Naive thymus-derived CD4-positive, alpha-beta T cell (primary cell): ENCODE results near the gene OSBP2. TPM values are rescaled to one million over a fixed set of nuclear protein-coding genes. Genes with fewer than 3 reads are reported as not detected.

Source experiments
- ATAC-seq: fragments of 150-1000 bp; cut with Tn5 transposase; 2 replicates; pipeline ENCODE4 v1.10.0; 2021; ENCODE audit warnings: mild to moderate bottlenecking, moderate library complexity
- CTCF ChIA-PET: fragments of 350-600 bp; sonication (Branson Sonifier 250); formaldehyde crosslinking; loops from one replicate; lab custom pipeline; 2021; ENCODE audit warnings: antibody characterized with exemption; lab: Charles Lee
- POLR2A ChIA-PET: fragments of 350-600 bp; sonication (Branson Sonifier 250); formaldehyde crosslinking; loops from one replicate; lab custom pipeline; 2021; ENCODE audit warnings: antibody characterized with exemption, inconsistent platforms; lab: Charles Lee
- DNase-seq, 9 donors: peaks; one replicate each; pipeline versions ENCODE4 v3.0.0 to v3.0.0-alpha.2; 2020 to 2022; ENCODE audit warnings: mixed read lengths in 1 of 9
- H3K27ac ChIP-seq: one replicate; pipeline ENCODE4 v1.7.0; 2013; ENCODE audit warnings: mild to moderate bottlenecking, low read depth, low read length, moderate library complexity
- H3K27me3 ChIP-seq, 2 donors: one replicate each; pipeline ENCODE4 v1.7.0; 2013; ENCODE audit warnings: low read length in 2 of 2, mild to moderate bottlenecking in 2 of 2, moderate library complexity in 2 of 2; ENCODE audit not compliant: control insufficient read depth in 2 of 2, insufficient read depth in 2 of 2
- H3K36me3 ChIP-seq, 3 experiments: 1 replicate in 2 of 3; 2 replicates in 1 of 3; pipeline ENCODE4 v1.7.0; 2013; ENCODE audit warnings: low read length in 3 of 3, mild to moderate bottlenecking in 3 of 3, moderate library complexity in 1 of 3; ENCODE audit not compliant: insufficient read depth in 3 of 3, control insufficient read depth in 2 of 3
- H3K4me1 ChIP-seq, 2 donors: one replicate each; pipeline ENCODE4 v1.7.0; 2013; ENCODE audit warnings: low read length in 2 of 2, mild to moderate bottlenecking in 2 of 2, moderate library complexity in 1 of 2; ENCODE audit not compliant: control insufficient read depth in 2 of 2, insufficient read depth in 2 of 2
- H3K4me3 ChIP-seq: 2 replicates; pipeline ENCODE4 v1.7.0; 2013; ENCODE audit warnings: mild to moderate bottlenecking, low read length
- H3K9me3 ChIP-seq, 3 experiments: 1 replicate in 2 of 3; 2 replicates in 1 of 3; pipeline ENCODE4 v1.7.0; 2013; ENCODE audit warnings: low read length in 3 of 3; ENCODE audit not compliant: control insufficient read depth in 2 of 3
- H3K27ac Mint-ChIP-seq, 9 donors: one replicate each; pipeline ENCODE4 v1.8.0; 2020 to 2022; ENCODE audit warnings: mixed read lengths in 9 of 9, mild to moderate bottlenecking in 8 of 9, moderate library complexity in 5 of 9, inconsistent platforms in 2 of 9
- H3K27me3 Mint-ChIP-seq, 5 donors: one replicate each; pipeline ENCODE4 v1.8.0; 2021 to 2022; ENCODE audit warnings: mixed read lengths in 5 of 5, mild to moderate bottlenecking in 1 of 5
- H3K36me3 Mint-ChIP-seq, 5 donors: one replicate each; pipeline ENCODE4 v1.8.0; 2020 to 2022; ENCODE audit warnings: mixed read lengths in 5 of 5, mild to moderate bottlenecking in 3 of 5, inconsistent platforms in 1 of 5
- H3K4me1 Mint-ChIP-seq, 7 donors: one replicate each; pipeline ENCODE4 v1.8.0; 2020 to 2022; ENCODE audit warnings: mixed read lengths in 7 of 7, mild to moderate bottlenecking in 3 of 7, inconsistent platforms in 1 of 7
- H3K4me3 Mint-ChIP-seq, 10 donors: one replicate each; pipeline ENCODE4 v1.8.0; 2020 to 2022; ENCODE audit warnings: mild to moderate bottlenecking in 10 of 10, mixed read lengths in 10 of 10, moderate library complexity in 6 of 10, inconsistent platforms in 2 of 10
- H3K9me3 Mint-ChIP-seq, 11 donors: one replicate each; pipeline ENCODE4 v1.8.0; 2020 to 2022; ENCODE audit warnings: mixed read lengths in 11 of 11, mild to moderate bottlenecking in 4 of 11, inconsistent platforms in 1 of 11, moderate library complexity in 1 of 11
- intact Hi-C, 2 donors: fragments of 100-400 bp; cut with micrococcal nuclease; formaldehyde crosslinking; loops; one replicate each; pipeline ENCODE4 v1.15.1; 2023
- polyA plus RNA-seq, 2 donors: library from polyadenylated mRNA; unstranded; fragments of 300-500 nt; fragmentation: Illumina TruSeq; gene quantifications; one replicate each; pipeline ENCODE4 v1.2.3, GENCODE V29; 2021
- total RNA-seq, 6 experiments: library from RNA in 5 of 6; stranded (reverse) in 5 of 6; gene quantifications; 1 replicate in 5 of 6; 2 replicates in 1 of 6; pipeline ENCODE4 v1.2.3 and lab custom pipeline; 2021 to 2026

The OSBP2 gene
- total and polyA plus RNA-seq, 7 experiments from 2014 or later = 0.37 to 2.7 (median 1.8) TPM

DNA sequence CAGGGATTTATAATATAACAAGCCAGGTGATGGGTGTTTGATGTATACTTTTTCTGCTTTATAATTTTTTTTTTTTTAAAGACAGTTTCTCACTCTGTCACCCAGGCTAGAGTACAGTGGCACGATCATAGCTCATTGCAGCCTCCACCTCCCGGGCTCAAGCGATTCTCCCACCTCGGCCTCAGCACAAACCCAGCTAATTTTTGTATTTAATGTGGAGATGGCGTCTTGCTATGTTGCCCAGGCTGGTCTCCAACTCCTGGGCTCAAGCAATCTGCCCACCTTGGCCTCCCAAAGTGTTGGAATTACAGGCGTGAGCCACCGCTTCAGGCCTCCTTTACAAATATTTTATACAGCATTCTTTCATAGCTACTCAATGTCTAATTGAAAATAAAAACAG is 225.3 kb downstream of the OSBP2 start:
- ChIA-PET POLR2A (interaction anchor here (0.6 to 9.2 kb wide), 7 partner anchors 20 to 365 kb away, joined by 3 to 104 read pairs (median 5); partner anchors contain the start of genes MORC2 and TUG1), CTCF (interaction anchor here (0.6 to 3.5 kb wide), 29 partner anchors 15 to 534 kb away, joined by 3 to 21 read pairs (median 4); partner anchors contain the start of genes MORC2, SLC35E4 and TUG1)
- Mint-ChIP-seq H3K36me3 (peaks cover 4 to 17% (median 12%) of the 10 kb centered on the region in 5 donors), H3K27ac (peak overlapping the region in 2 of 9 donors; percentile 5 to 87), H3K9me3 (peaks cover 0 to 8% (median 0%) of the 10 kb centered on the region in 11 donors), H3K27me3 (peaks cover 0 to 2% (median 0%) of the 10 kb centered on the region in 5 donors), H3K4me1 (peaks cover 4 to 29% (median 21%) of the 10 kb centered on the region in 7 donors), H3K4me3 (peak overlapping the region in 8 of 10 donors; percentile 14 to 89 (median 72))
- H3K27me3 ChIP-seq = no peaks in the 10 kb centered on the region
- peaks cover 6 to 16% of the 10 kb centered on the region in 2 donors for H3K4me1 ChIP-seq
- intact Hi-C loops = loop anchor here (1.0 to 5.0 kb wide), 5 partner anchors 21 to 312 kb away; no protein-coding TSS in a partner anchor
- no peaks in the 10 kb centered on the region for H3K9me3 ChIP-seq
- H3K27ac ChIP-seq = no peak overlapping the region
- H3K4me3 ChIP-seq = no peak overlapping the region
- H3K36me3 ChIP-seq = peaks cover 0 to 17% (median 0%) of the 10 kb centered on the region in 3 experiments
- no peak for ATAC-seq
- DNase-seq = no peak

DNA sequence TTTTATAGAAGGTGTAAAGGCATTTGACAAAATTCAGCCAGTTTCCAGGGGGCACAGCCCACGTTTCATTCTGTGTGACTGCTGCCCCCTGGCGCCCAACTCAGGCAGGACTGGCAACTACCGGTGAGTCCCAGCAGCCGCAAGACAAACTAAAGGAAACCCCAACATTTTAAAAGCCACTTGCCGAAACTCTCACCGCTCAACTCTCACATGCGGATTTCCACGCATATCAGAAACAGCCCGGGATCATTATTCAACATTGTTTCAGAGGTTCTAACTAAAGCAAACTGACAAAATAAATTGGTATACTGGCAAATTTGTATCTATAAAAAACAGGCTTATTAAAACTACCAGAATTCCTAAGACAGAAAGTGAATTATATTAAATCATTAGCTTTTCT is 225.7 kb downstream of the OSBP2 start:
- H3K4me3 Mint-ChIP-seq = peak overlapping the region; percentile 62 to 89 (median 77)
- H3K9me3 Mint-ChIP-seq = peaks cover 0 to 5% (median 0%) of the 10 kb centered on the region in 11 donors
- H3K27ac Mint-ChIP-seq = peak overlapping the region; percentile 5 to 90 (median 28)
- ChIA-PET CTCF (interaction anchor here (0.6 to 3.5 kb wide), 24 partner anchors 11 to 414 kb away, joined by 3 to 21 read pairs (median 4); partner anchors contain the start of genes MORC2 and TUG1), POLR2A (interaction anchor here (0.6 to 9.2 kb wide), 6 partner anchors 20 to 364 kb away, joined by 4 to 104 read pairs (median 6); partner anchors contain the start of genes MORC2 and TUG1)
- peaks cover 6 to 17% (median 14%) of the 10 kb centered on the region in 5 donors for H3K36me3 Mint-ChIP-seq
- Histone ChIP-seq H3K27ac (peak overlapping the region; percentile 43), H3K36me3 (peaks cover 0 to 21% (median 0%) of the 10 kb centered on the region in 3 experiments), H3K27me3 (no peaks in the 10 kb centered on the region), H3K4me1 (peaks cover 6 to 16% of the 10 kb centered on the region in 2 donors), H3K4me3 (no peak overlapping the region), H3K9me3 (no peaks in the 10 kb centered on the region)
- H3K4me1 Mint-ChIP-seq = peaks cover 4 to 29% (median 21%) of the 10 kb centered on the region in 7 donors
- ATAC-seq = peak; percentile 88
- intact Hi-C loops = loop anchor here (1.0 to 5.0 kb wide), 5 partner anchors 21 to 312 kb away; no protein-coding TSS in a partner anchor
- peaks cover 0 to 2% (median 0%) of the 10 kb centered on the region in 5 donors for H3K27me3 Mint-ChIP-seq
- DNase-seq = peak; percentile 65 to 84 (median 78)

DNA sequence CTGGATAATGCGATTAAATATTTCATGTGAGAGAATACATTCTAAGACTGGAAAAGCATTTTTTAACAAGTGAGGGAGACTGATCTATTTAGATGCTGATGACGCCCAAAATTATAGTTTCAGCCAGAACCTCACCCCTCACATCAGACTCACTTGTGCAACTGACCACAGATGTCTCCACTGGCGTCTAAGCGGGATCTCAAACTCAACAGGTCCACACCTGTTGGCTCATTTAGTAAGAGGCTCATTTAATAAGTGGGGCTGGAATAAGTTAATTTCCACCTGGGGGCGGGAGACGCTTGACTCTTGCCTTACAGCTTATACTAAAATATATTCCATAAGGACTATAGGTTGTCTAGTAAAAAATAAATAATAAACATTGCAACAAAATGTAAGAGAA is 226.4 kb downstream of the OSBP2 start:
- Histone ChIP-seq H3K27ac (peak overlapping the region; percentile 75), H3K4me1 (peaks cover 6 to 16% of the 10 kb centered on the region in 2 donors), H3K27me3 (no peaks in the 10 kb centered on the region), H3K9me3 (no peaks in the 10 kb centered on the region), H3K4me3 (peak overlapping the region; percentile 44), H3K36me3 (peaks cover 0 to 28% (median 0%) of the 10 kb centered on the region in 3 experiments)
- CTCF ChIA-PET = interaction anchor here (0.6 to 3.5 kb wide), 12 partner anchors 11 to 312 kb away, joined by 3 to 21 read pairs (median 4); partner anchors contain the start of genes MORC2 and TUG1
- peak overlapping the region; percentile 81 to 94 (median 88) for H3K27ac Mint-ChIP-seq
- H3K4me1 Mint-ChIP-seq = peaks cover 4 to 29% (median 21%) of the 10 kb centered on the region in 7 donors
- DNase-seq (no peak), ATAC-seq (no peak)
- H3K36me3 Mint-ChIP-seq = peaks cover 6 to 23% (median 14%) of the 10 kb centered on the region in 5 donors
- POLR2A ChIA-PET = interaction anchor here (0.6 to 9.2 kb wide), 11 partner anchors 10 to 425 kb away, joined by 3 to 104 read pairs (median 5); partner anchors contain the start of genes MORC2, PATZ1 and TUG1
- intact Hi-C loops = loop anchor here (1.0 to 5.0 kb wide), 2 partner anchors 48 to 311 kb away; partner anchors contain the start of gene TUG1 (in 1 of the 2)
- H3K4me3 Mint-ChIP-seq = peak overlapping the region; percentile 66 to 89 (median 82)
- peaks cover 0 to 2% (median 0%) of the 10 kb centered on the region in 5 donors for H3K27me3 Mint-ChIP-seq
- peaks cover 0 to 3% (median 0%) of the 10 kb centered on the region in 11 donors for H3K9me3 Mint-ChIP-seq

DNA sequence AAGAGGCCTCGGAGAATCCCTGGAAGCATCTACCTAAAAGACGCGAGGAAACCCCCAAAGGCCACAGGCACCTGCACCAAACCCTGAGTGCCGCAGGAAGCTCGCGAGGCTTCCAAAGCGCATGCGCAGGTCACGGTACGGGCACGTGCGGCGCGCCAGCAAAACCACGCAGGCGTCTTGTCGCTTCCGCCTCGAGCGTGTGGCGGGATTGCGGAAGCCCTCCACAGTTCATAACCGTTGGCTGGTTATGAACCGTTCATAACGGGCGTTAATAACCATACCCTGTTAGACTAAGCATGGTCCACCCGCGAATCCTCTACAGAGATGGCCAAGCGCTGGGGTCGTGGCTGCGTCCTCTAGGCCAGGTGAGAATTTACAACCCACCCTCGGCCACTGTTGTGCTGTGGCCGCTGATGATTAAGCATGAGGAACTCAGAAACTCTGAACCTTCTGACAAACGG is 227.5 kb downstream of the OSBP2 start:
- Histone ChIP-seq H3K4me1 (peaks cover 6 to 16% of the 10 kb centered on the region in 2 donors), H3K27ac (peak overlapping the region; percentile 75), H3K36me3 (peaks cover 0 to 39% (median 0%) of the 10 kb centered on the region in 3 experiments), H3K27me3 (no peaks in the 10 kb centered on the region), H3K9me3 (no peaks in the 10 kb centered on the region), H3K4me3 (peak overlapping the region; percentile 44)
- peaks cover 6 to 25% (median 19%) of the 10 kb centered on the region in 7 donors for H3K4me1 Mint-ChIP-seq
- ChIA-PET CTCF (interaction anchor here (0.7 to 3.5 kb wide), 9 partner anchors 12 to 287 kb away, joined by 3 to 21 read pairs (median 4); no protein-coding TSS in a partner anchor), POLR2A (interaction anchor here (0.6 to 9.2 kb wide), 18 partner anchors 9 to 658 kb away, joined by 3 to 104 read pairs (median 3); partner anchors contain the start of genes MORC2, PATZ1 and TUG1)
- H3K36me3 Mint-ChIP-seq = peaks cover 7 to 28% (median 13%) of the 10 kb centered on the region in 5 donors
- peak overlapping the region; percentile 66 to 89 (median 82) for H3K4me3 Mint-ChIP-seq
- ATAC-seq (peak; percentile 79), DNase-seq (peak; percentile 65 to 85 (median 80))
- H3K27ac Mint-ChIP-seq = peak overlapping the region; percentile 81 to 94 (median 88)
- peaks cover 0 to 1% (median 0%) of the 10 kb centered on the region in 11 donors for H3K9me3 Mint-ChIP-seq
- peaks cover 0 to 2% (median 0%) of the 10 kb centered on the region in 5 donors for H3K27me3 Mint-ChIP-seq
- intact Hi-C loops = loop anchor here (1.0 to 5.0 kb wide), 4 partner anchors 21 to 330 kb away; partner anchors contain the start of gene TUG1 (in 1 of the 2)

DNA sequence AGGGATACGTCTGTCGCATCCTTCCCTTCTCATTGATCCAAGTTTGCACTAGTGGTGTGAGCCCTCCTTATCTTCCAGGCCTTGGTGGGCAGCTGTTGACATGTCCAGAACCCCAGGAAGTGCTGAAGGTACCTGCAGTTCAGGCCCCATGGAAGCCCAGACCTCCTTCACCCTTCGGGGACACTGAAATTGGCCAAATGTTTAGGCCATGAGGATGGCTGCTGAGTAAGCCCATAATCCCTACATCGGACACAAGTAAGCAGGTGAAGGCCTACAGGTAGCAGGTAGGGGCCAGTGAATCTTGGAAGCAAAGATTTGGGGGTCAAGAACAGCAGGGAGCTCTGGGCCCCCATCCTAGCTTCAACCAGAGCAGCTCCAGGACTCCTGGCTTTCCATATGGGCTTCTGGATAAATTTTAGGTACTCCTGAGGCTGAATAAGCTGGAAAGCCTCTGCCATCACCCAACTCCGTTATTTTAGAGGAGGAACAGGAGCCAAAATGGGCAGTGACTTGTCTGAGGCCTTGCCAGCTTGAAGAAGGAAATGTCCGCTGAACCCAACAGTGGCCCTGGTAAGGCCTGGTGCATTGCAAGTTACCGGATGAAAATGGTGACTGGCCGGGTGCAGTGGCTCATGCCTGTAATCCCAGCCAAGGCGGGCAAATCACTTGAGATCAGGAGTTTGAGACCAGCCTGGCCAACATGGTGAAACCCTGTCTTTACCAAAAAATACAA is 228.7 kb downstream of the OSBP2 start:
- H3K27me3 ChIP-seq = no peaks in the 10 kb centered on the region
- DNase-seq (no peak), ATAC-seq (no peak)
- peaks cover 12 to 22% (median 19%) of the 10 kb centered on the region in 7 donors for H3K4me1 Mint-ChIP-seq
- no peak overlapping the region for H3K27ac ChIP-seq
- peaks cover 6 to 16% of the 10 kb centered on the region in 2 donors for H3K4me1 ChIP-seq
- ChIA-PET CTCF (interaction anchor here (0.6 to 0.7 kb wide), 3 partner anchors 181 to 349 kb away, joined by 3 to 4 read pairs (median 3); no protein-coding TSS in a partner anchor), POLR2A (interaction anchor here (0.6 to 9.2 kb wide), 8 partner anchors 8 to 307 kb away, joined by 3 to 104 read pairs (median 5); partner anchors contain the start of genes MORC2 and TUG1)
- peaks cover 0 to 50% (median 8%) of the 10 kb centered on the region in 3 experiments for H3K36me3 ChIP-seq
- intact Hi-C loops = loop anchor here (2.0 to 5.0 kb wide), 2 partner anchors 19 to 309 kb away; no protein-coding TSS in a partner anchor
- no peak overlapping the region for H3K4me3 ChIP-seq
- H3K9me3 ChIP-seq = no peaks in the 10 kb centered on the region
- H3K27ac Mint-ChIP-seq = peak overlapping the region in 5 of 9 donors; percentile 23 to 90 (median 77)
- peaks cover 11 to 38% (median 17%) of the 10 kb centered on the region in 5 donors for H3K36me3 Mint-ChIP-seq
- H3K27me3 Mint-ChIP-seq = peaks cover 0 to 2% (median 0%) of the 10 kb centered on the region in 5 donors
- peaks cover 0 to 1% (median 0%) of the 10 kb centered on the region in 11 donors for H3K9me3 Mint-ChIP-seq
- H3K4me3 Mint-ChIP-seq = no peak overlapping the region
